Endothelial cell of umbilical vein (primary cell): ENCODE results near the gene NUP54. TPM values are rescaled to one million over a fixed set of nuclear protein-coding genes. Genes with fewer than 3 reads are reported as not detected.

Experiments used
- BruUV-seq: library from RNA; stranded (reverse); fragments of 400-500 nt; replicated peaks from 2 replicates; lab custom pipeline; 2021; lab: Mats Ljungman, UMichigan
- CTCF ChIA-PET: fragments of 300-600, 350-600 bp; sonication (Branson Sonifier 250); formaldehyde crosslinking; loops from one replicate; lab custom pipeline; 2021; ENCODE audit warnings: antibody characterized with exemption, inconsistent platforms; lab: Charles Lee
- POLR2A ChIA-PET: fragments of 300-600, 350-600 bp; sonication (Branson Sonifier 250); formaldehyde crosslinking; loops from one replicate; lab custom pipeline; 2021; ENCODE audit warnings: antibody characterized with exemption, inconsistent platforms; lab: Charles Lee
- DNase-seq: peaks from one replicate; pipeline ENCODE4 v3.0.0-alpha.2; 2011; ENCODE audit warnings: low read depth, low spot score
- FAIRE-seq: peaks from 2 replicates; lab custom pipeline; 2011; peaks lifted over from hg19 to GRCh38; lab: Jason Lieb, UNC
- H2AFZ ChIP-seq: 2 replicates; pipeline ENCODE4 v1.6.0; 2012; ENCODE audit warnings: low read depth, low read length, control low read depth, inconsistent platforms
- H3K27ac ChIP-seq: 2 replicates; pipeline ENCODE4 v1.5.1; 2011; ENCODE audit warnings: low read depth, mild to moderate bottlenecking, control low read depth, low read length, moderate library complexity; ENCODE audit not compliant: insufficient read depth
- H3K27me3 ChIP-seq, 2 experiments: 2 replicates each; pipeline versions ENCODE4 v1.6.0 to v1.6.1; 2011; ENCODE audit warnings: low read length in 2 of 2, mixed read lengths in 1 of 2; ENCODE audit not compliant: control insufficient read depth in 2 of 2, insufficient read depth in 2 of 2
- H3K36me3 ChIP-seq, 2 experiments: 2 replicates in 1 of 2; 3 replicates in 1 of 2; pipeline ENCODE4 v1.5.1; 2011; ENCODE audit warnings: low read length in 2 of 2, mild to moderate bottlenecking in 1 of 2, moderate library complexity in 1 of 2; ENCODE audit not compliant: control insufficient read depth in 2 of 2, insufficient read depth in 2 of 2; ENCODE audit errors: extremely low read depth in 1 of 2
- H3K4me1 ChIP-seq: 3 replicates; pipeline ENCODE4 v1.5.1; 2011; ENCODE audit warnings: mild to moderate bottlenecking, low read length; ENCODE audit not compliant: control insufficient read depth, insufficient read depth; ENCODE audit errors: extremely low read depth
- H3K4me2 ChIP-seq: 2 replicates; pipeline ENCODE4 v1.6.1; 2011; ENCODE audit warnings: low read length, control low read depth, mixed read lengths; ENCODE audit not compliant: insufficient read depth
- H3K4me3 ChIP-seq, 3 experiments: fragments of 200-600 bp in 1 of 3; sonication (generic), shearing (Covaris generic) in 1 of 3; replicated peaks in 1 of 3; 2 replicates each; pipeline ENCODE4 v1.5.1; 2011 to 2016; ENCODE audit warnings: control low read depth in 3 of 3, low read length in 3 of 3, mild to moderate bottlenecking in 2 of 3, inconsistent platforms in 1 of 3, low read depth in 1 of 3, moderate library complexity in 1 of 3; ENCODE audit not compliant: insufficient read depth in 1 of 3
- H3K79me2 ChIP-seq: 2 replicates; pipeline ENCODE4 v1.6.0; 2012; ENCODE audit warnings: low read length, inconsistent platforms; ENCODE audit not compliant: control insufficient read depth, insufficient read depth
- H3K9ac ChIP-seq: replicated peaks from 2 replicates; pipeline ENCODE3; 2011; ENCODE audit warnings: low read length, control low read depth; ENCODE audit not compliant: insufficient read depth; ENCODE audit errors: extremely low read depth
- H3K9me1 ChIP-seq: replicated peaks from 3 replicates; pipeline ENCODE4 v1.6.0; 2011; ENCODE audit warnings: mild to moderate bottlenecking, low read length; ENCODE audit not compliant: control insufficient read depth, insufficient read depth; ENCODE audit errors: extremely low read depth
- H3K9me3 ChIP-seq: replicated peaks from 2 replicates; pipeline ENCODE4 v1.5.1; 2012; ENCODE audit warnings: low read length, inconsistent platforms; ENCODE audit not compliant: control insufficient read depth, insufficient read depth
- H4K20me1 ChIP-seq: replicated peaks from 2 replicates; pipeline ENCODE3; 2011; ENCODE audit warnings: mild to moderate bottlenecking, low read length; ENCODE audit not compliant: control insufficient read depth, insufficient read depth; ENCODE audit errors: extremely low read depth
- EZH2 ChIP-seq: IDR thresholded peaks from 2 replicates; pipeline ENCODE4 v1.6.1; 2012; ENCODE audit warnings: borderline replicate concordance, low read depth, mild to moderate bottlenecking, moderate library complexity, low read length, inconsistent platforms; ENCODE audit not compliant: severe bottlenecking
- FOS ChIP-seq: IDR thresholded peaks from 2 replicates; pipeline ENCODE4 v1.6.1; 2011; ENCODE audit warnings: mild to moderate bottlenecking, low read length, moderate library complexity, borderline replicate concordance; ENCODE audit not compliant: insufficient read depth
- GATA2 ChIP-seq: IDR thresholded peaks from 2 replicates; pipeline ENCODE4 v1.7.0; 2011; ENCODE audit warnings: low read depth, mild to moderate bottlenecking, moderate library complexity, mixed read lengths, low read length; ENCODE audit not compliant: insufficient read length, insufficient read depth
- JUN ChIP-seq: IDR thresholded peaks from 2 replicates; pipeline ENCODE4 v1.6.1; 2011; ENCODE audit warnings: borderline replicate concordance, low read depth; ENCODE audit not compliant: insufficient read length, insufficient read depth
- MYC ChIP-seq: IDR thresholded peaks from one replicate; pipeline ENCODE4 v1.6.1; 2011; ENCODE audit warnings: mild to moderate bottlenecking, low read depth, low read length
- POLR2A ChIP-seq: IDR thresholded peaks from 2 replicates; pipeline ENCODE4 v1.6.1; 2012; ENCODE audit warnings: low read depth, mild to moderate bottlenecking, control low read depth, low read length
- POLR2AphosphoS5 ChIP-seq: IDR thresholded peaks from 2 replicates; pipeline ENCODE4 v1.6.1; 2012; ENCODE audit warnings: low read depth, mild to moderate bottlenecking, control low read depth, low read length, moderate library complexity; ENCODE audit not compliant: insufficient read depth
- dilution Hi-C: fragments of 300-500 bp; cut with MboI; formaldehyde crosslinking; loops from one replicate; pipeline ENCODE4 v1.15.0; 2019; ENCODE audit warnings: low sequenced_read_pairs; ENCODE audit not compliant: extremely low pct_ligation_motif_present
- intact Hi-C: fragments of 100-400 bp; cut with micrococcal nuclease; formaldehyde crosslinking; loops from one replicate; pipeline ENCODE4 v1.10.0; 2022
- polyA plus RNA-seq, 4 experiments: library from polyadenylated mRNA; depleted of rRNA in 3 of 4; stranded (reverse) in 3 of 4; unstranded in 1 of 4; fragments of >200 nt; gene quantifications; 2 replicates each; pipeline versions ENCODE4 v1.2.1 to v1.2.3, GENCODE V29; 2011 to 2012; ENCODE audit warnings: missing spikeins in 1 of 4
- total RNA-seq: library from RNA; stranded (reverse); gene quantifications from 2 replicates; pipeline ENCODE4 v1.2.3, GENCODE V29; 2021
- TF ChIP-seq, protein P1 (sequence below), 2 donors: IDR thresholded peaks; 1 replicate in 1 of 2; 2 replicates in 1 of 2; pipeline ENCODE4 v1.5.1; 2011; ENCODE audit warnings: low read length in 2 of 2, mild to moderate bottlenecking in 2 of 2, moderate library complexity in 2 of 2, control low read depth in 1 of 2, inconsistent platforms in 1 of 2, low read depth in 1 of 2; ENCODE audit not compliant: insufficient read depth in 1 of 2; ENCODE audit errors: extremely low read depth in 1 of 2
- TF ChIP-seq, protein P2 (sequence below): IDR thresholded peaks from 2 replicates; pipeline ENCODE4 v1.6.1; 2011; ENCODE audit not compliant: insufficient read depth, insufficient read length

Gene NUP54
- total and polyA plus RNA-seq, 2 donors (not counting 3 experiments of a cell fraction or from before 2014, with no cell fraction given) = 25.7 to 45.7 TPM

DNA sequence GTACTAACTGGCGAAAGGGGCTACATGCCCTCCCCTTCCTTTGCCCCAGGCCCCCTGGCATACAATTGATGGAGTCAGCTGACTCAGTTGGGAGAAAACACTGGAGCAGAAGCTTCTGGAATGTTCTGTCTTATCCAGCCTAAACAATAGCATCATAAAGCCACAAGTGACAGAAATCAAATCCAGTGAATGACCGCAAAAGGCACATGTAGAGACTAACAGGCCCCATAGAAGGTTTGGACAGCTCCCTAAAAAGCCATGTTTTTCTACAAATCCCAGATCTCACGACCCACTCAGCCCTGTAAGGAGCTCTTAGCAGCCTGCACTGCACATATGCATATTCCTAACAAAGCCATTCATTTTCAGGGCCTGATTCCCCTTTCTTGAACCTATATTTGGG, 40.4 kb upstream of the NUP54 start:
- H3K79me2 ChIP-seq = peaks cover 6% of the 10 kb centered on the region
- H4K20me1 ChIP-seq = no peaks in the 10 kb centered on the region
- no peaks in the 10 kb centered on the region for H3K9me3 ChIP-seq
- no TSS peak for BruUV-seq
- H3K36me3 ChIP-seq = peaks cover 0 to 11% of the 10 kb centered on the region in 2 experiments
- FAIRE-seq (no peak), DNase-seq (no peak)
- TF ChIP-seq JUN (no peak), MYC (no peak), POLR2AphosphoS5 (no peak), FOS (no peak), GATA2 (no peak), POLR2A (no peak), EZH2 (no peak)
- TF ChIP-seq, protein P1, sequence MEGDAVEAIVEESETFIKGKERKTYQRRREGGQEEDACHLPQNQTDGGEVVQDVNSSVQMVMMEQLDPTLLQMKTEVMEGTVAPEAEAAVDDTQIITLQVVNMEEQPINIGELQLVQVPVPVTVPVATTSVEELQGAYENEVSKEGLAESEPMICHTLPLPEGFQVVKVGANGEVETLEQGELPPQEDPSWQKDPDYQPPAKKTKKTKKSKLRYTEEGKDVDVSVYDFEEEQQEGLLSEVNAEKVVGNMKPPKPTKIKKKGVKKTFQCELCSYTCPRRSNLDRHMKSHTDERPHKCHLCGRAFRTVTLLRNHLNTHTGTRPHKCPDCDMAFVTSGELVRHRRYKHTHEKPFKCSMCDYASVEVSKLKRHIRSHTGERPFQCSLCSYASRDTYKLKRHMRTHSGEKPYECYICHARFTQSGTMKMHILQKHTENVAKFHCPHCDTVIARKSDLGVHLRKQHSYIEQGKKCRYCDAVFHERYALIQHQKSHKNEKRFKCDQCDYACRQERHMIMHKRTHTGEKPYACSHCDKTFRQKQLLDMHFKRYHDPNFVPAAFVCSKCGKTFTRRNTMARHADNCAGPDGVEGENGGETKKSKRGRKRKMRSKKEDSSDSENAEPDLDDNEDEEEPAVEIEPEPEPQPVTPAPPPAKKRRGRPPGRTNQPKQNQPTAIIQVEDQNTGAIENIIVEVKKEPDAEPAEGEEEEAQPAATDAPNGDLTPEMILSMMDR (IDR thresholded peaks at IDR 0.05; ENCODE audit: extremely low read depth in 1 of 2, insufficient read depth in 1 of 2, low read depth in 1 of 2, low read length in 2 of 2) = no peak
- TF ChIP-seq, protein P2, sequence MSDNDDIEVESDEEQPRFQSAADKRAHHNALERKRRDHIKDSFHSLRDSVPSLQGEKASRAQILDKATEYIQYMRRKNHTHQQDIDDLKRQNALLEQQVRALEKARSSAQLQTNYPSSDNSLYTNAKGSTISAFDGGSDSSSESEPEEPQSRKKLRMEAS = no peak
- intact Hi-C loops (no loop called here), dilution Hi-C loops (no loop called here)
- H3K4me3 ChIP-seq = no peak overlapping the region
- ChIA-PET CTCF (interaction anchor here (1.2 to 3.8 kb wide), 2 partner anchors 9 to 189 kb away, joined by 3 to 26 read pairs; no protein-coding TSS in a partner anchor), POLR2A (no interaction called here)
- no peaks in the 10 kb centered on the region for H3K4me1 ChIP-seq
- no peak overlapping the region for H3K9ac ChIP-seq
- H2AFZ ChIP-seq = no peak overlapping the region
- no peak overlapping the region for H3K4me2 ChIP-seq
- H3K9me1 ChIP-seq = no peaks in the 10 kb centered on the region
- no peaks in the 10 kb centered on the region for H3K27me3 ChIP-seq
- no peak overlapping the region for H3K27ac ChIP-seq
